ENCODE measurements around the gene P2RY2. TPM values are rescaled to one million over a fixed set of nuclear protein-coding genes. Genes with fewer than 3 reads are reported as not detected.

P2RY2 gene
- total and polyA plus RNA-seq, 4 donors = 1.8 to 3.7 (median 2.2) TPM

GRCh38 chr11:73281796-73282660 lies 63.9 kb downstream of the P2RY2 start:
- Histone ChIP-seq H3K9ac (ENCODE audit: low read depth in 1 of 2, low read length in 2 of 2) (no peak overlapping the region), H3K9me3 (ENCODE audit: control insufficient read depth in 4 of 4, low read length in 3 of 4) (no peaks in the 10 kb centered on the region), H3K27ac (ENCODE audit: low read depth in 1 of 2, low read length in 2 of 2) (no peak overlapping the region), H3K4me3 (ENCODE audit: low read depth in 1 of 3, low read length in 3 of 3) (no peak overlapping the region), H3K27me3 (ENCODE audit: control insufficient read depth in 4 of 4, insufficient read depth in 4 of 4, low read length in 3 of 4) (no peaks in the 10 kb centered on the region), H3K36me3 (ENCODE audit: control insufficient read depth in 4 of 4, insufficient read depth in 3 of 4, low read depth in 1 of 4, low read length in 3 of 4) (no peaks in the 10 kb centered on the region), H3K4me1 (ENCODE audit: control insufficient read depth in 4 of 4, insufficient read depth in 4 of 4, low read length in 3 of 4) (no peaks in the 10 kb centered on the region)
- 89% methylated on average over 3 of the region's 3 CpGs for WGBS
- no peak for DNase-seq (ENCODE audit: low spot score)
- TF ChIP-seq FOXA1 (IDR thresholded peaks at IDR 0.05) = no peak
- TF ChIP-seq, protein P1, sequence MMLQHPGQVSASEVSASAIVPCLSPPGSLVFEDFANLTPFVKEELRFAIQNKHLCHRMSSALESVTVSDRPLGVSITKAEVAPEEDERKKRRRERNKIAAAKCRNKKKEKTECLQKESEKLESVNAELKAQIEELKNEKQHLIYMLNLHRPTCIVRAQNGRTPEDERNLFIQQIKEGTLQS (IDR thresholded peaks at IDR 0.05) = no peak
- TF ChIP-seq NR2F2 (IDR thresholded peaks at IDR 0.05) = no peak
- no peak for TF ChIP-seq TAF1 (conservative IDR thresholded peaks at IDR 0.05)

DNA sequence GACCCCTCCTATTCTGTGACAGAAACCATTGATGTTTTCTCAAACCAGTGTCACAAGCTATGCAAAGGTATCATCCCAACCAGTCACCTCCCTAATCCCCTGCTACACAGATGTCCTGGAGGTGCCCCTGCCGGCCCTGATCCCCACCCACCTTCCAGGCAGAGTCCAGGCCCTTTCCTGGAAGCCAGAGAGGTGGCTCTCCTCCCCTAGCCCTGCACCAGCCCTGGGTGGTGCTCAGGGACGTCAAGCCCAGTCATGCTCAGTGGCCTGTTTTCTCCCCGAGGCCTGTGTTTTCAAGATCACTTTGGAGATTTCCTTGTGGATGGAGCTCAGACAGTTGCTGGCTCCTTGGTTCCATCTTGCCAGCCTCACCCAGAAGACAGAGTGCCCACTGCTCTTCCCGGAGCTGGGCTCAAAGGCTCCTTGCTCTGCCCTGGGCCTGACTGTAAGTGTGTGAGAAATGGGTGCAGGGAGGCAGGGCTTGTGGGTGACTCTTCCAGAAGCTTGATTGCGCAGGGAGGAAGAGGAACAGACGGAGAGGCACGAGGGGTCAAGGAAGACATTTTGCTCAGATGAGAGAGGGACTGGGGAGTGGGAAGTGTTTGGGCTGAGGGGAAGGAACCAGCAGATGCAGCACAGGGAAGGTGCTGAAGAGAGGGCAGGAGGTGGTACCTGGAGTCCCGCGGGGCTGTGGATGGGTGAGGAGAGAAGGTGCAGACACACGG lies 65.4 kb downstream of the P2RY2 start:
- WGBS = 81% methylated on average over 10 of the region's 10 CpGs
- Histone ChIP-seq H3K4me1 (ENCODE audit: control insufficient read depth in 4 of 4, insufficient read depth in 4 of 4, low read length in 3 of 4) (no peaks in the 10 kb centered on the region), H3K9ac (ENCODE audit: low read depth in 1 of 2, low read length in 2 of 2) (no peak overlapping the region), H3K27ac (ENCODE audit: low read depth in 1 of 2, low read length in 2 of 2) (no peak overlapping the region), H3K9me3 (ENCODE audit: control insufficient read depth in 4 of 4, low read length in 3 of 4) (no peaks in the 10 kb centered on the region), H3K36me3 (ENCODE audit: control insufficient read depth in 4 of 4, insufficient read depth in 3 of 4, low read depth in 1 of 4, low read length in 3 of 4) (no peaks in the 10 kb centered on the region), H3K27me3 (ENCODE audit: control insufficient read depth in 4 of 4, insufficient read depth in 4 of 4, low read length in 3 of 4) (no peaks in the 10 kb centered on the region), H3K4me3 (ENCODE audit: low read depth in 1 of 3, low read length in 3 of 3) (no peak overlapping the region)
- no peak for DNase-seq (ENCODE audit: low spot score)
- TF ChIP-seq SP1 (IDR thresholded peaks at IDR 0.05) (no peak), YY1 (IDR thresholded peaks at IDR 0.05) (no peak), EGR1 (IDR thresholded peaks at IDR 0.05; ENCODE audit: low read depth in 2 of 2) (no peak), GABPA (IDR thresholded peaks at IDR 0.05 in 1 of 2, conservative IDR thresholded peaks at IDR 0.05 in 1 of 2) (no peak), FOXA1 (IDR thresholded peaks at IDR 0.05) (no peak), RXRA (IDR thresholded peaks at IDR 0.05) (no peak), JUND (IDR thresholded peaks at IDR 0.05) (no peak), ZBTB33 (IDR thresholded peaks at IDR 0.05) (no peak), FOXA2 (IDR thresholded peaks at IDR 0.05) (no peak), REST (IDR thresholded peaks at IDR 0.05) (no peak), HNF4A (conservative IDR thresholded peaks at IDR 0.05) (no peak), TAF1 (conservative IDR thresholded peaks at IDR 0.05) (no peak), NR2F2 (IDR thresholded peaks at IDR 0.05) (no peak), HNF4G (IDR thresholded peaks at IDR 0.05) (no peak)
- TF ChIP-seq, protein P2, sequence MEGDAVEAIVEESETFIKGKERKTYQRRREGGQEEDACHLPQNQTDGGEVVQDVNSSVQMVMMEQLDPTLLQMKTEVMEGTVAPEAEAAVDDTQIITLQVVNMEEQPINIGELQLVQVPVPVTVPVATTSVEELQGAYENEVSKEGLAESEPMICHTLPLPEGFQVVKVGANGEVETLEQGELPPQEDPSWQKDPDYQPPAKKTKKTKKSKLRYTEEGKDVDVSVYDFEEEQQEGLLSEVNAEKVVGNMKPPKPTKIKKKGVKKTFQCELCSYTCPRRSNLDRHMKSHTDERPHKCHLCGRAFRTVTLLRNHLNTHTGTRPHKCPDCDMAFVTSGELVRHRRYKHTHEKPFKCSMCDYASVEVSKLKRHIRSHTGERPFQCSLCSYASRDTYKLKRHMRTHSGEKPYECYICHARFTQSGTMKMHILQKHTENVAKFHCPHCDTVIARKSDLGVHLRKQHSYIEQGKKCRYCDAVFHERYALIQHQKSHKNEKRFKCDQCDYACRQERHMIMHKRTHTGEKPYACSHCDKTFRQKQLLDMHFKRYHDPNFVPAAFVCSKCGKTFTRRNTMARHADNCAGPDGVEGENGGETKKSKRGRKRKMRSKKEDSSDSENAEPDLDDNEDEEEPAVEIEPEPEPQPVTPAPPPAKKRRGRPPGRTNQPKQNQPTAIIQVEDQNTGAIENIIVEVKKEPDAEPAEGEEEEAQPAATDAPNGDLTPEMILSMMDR (IDR thresholded peaks at IDR 0.05; ENCODE audit: low read depth, low read length, missing input control) = no peak
- TF ChIP-seq, protein P3, sequence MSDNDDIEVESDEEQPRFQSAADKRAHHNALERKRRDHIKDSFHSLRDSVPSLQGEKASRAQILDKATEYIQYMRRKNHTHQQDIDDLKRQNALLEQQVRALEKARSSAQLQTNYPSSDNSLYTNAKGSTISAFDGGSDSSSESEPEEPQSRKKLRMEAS (IDR thresholded peaks at IDR 0.05) = no peak
- TF ChIP-seq, protein P1 (IDR thresholded peaks at IDR 0.05) = no peak

All from liver (tissue), 9 donors.